ENCODE results near the gene VAT1L.

The VAT1L gene

GRCh38 chr16:77965346-77965745, 177.0 kb downstream of the VAT1L start:
- no peak for DNase-seq
- Histone ChIP-seq H3K9me2 (replicated peaks; ENCODE audit: insufficient read depth, low read length) (no peaks in the 10 kb centered on the region), H4K20me1 (ENCODE audit: insufficient read depth, low read length) (no peaks in the 10 kb centered on the region), H3K4me3 (ENCODE audit: low read length) (no peak overlapping the region), H3K9ac (ENCODE audit: low read length) (no peak overlapping the region), H3K4me2 (ENCODE audit: low read depth, low read length) (no peak overlapping the region), H3K9me3 (replicated peaks; ENCODE audit: insufficient read depth, low read length) (no peaks in the 10 kb centered on the region), H3K4me1 (ENCODE audit: low read length) (no peaks in the 10 kb centered on the region), H3K36me3 (replicated peaks; ENCODE audit: insufficient read depth, low read length) (no peaks in the 10 kb centered on the region), H3K27me3 (replicated peaks; ENCODE audit: insufficient read depth, low read length) (no peaks in the 10 kb centered on the region), H2AFZ (ENCODE audit: low read length) (no peak overlapping the region), H3K79me2 (ENCODE audit: low read length) (no peaks in the 10 kb centered on the region), H3K27ac (ENCODE audit: low read length) (no peak overlapping the region), H3F3A (ENCODE audit: insufficient read depth, low read length) (no peaks in the 10 kb centered on the region)
- TF ChIP-seq, protein P1, sequence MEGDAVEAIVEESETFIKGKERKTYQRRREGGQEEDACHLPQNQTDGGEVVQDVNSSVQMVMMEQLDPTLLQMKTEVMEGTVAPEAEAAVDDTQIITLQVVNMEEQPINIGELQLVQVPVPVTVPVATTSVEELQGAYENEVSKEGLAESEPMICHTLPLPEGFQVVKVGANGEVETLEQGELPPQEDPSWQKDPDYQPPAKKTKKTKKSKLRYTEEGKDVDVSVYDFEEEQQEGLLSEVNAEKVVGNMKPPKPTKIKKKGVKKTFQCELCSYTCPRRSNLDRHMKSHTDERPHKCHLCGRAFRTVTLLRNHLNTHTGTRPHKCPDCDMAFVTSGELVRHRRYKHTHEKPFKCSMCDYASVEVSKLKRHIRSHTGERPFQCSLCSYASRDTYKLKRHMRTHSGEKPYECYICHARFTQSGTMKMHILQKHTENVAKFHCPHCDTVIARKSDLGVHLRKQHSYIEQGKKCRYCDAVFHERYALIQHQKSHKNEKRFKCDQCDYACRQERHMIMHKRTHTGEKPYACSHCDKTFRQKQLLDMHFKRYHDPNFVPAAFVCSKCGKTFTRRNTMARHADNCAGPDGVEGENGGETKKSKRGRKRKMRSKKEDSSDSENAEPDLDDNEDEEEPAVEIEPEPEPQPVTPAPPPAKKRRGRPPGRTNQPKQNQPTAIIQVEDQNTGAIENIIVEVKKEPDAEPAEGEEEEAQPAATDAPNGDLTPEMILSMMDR (IDR thresholded peaks at IDR 0.05; ENCODE audit: low read length), result no peak
- no peak for TF ChIP-seq EZH2 (optimal IDR thresholded peaks at IDR 0.05; ENCODE audit: low read depth, low read length)
- no peak for TF ChIP-seq EZH2phosphoT487 (IDR thresholded peaks at IDR 0.05; ENCODE audit: low read length)

DNA sequence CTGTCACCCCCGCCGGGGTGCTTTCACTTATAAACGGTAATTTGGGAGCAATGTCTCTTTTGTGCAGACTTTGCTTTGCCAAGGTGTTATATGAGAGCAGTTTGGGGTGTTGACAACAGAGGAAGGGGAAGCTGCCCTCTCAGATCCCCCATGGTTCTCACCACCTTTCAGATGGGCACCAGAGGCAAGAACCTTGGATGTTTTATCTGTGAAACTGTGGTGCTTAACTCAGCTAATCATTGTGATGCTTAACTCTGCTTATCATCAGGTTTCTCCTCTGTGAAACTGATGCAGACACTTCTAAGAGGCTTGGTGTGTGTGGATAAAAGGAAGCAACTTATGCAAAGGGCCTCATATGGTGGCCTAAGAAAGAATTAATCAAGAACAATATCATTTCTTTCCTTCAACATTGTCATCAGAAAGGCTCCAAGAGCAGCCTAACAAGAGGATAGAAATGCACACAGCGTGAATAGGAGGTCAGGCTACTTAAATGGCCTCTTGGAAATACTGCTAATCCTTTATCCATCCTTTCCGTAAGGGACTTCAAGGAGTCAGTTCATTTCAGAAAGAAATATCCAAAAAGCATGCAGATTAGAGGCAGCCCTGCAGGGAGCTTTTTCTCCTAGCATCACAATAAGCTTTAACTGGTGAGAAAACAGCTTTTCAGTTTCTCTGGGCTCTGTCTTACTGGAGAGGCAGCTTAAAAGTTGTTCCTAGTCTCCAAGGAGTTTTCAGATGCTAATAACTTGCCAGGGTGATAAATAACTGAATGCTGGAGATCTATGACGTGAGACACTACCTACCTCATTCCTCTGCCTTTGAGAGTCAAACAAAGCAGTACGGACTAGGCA, 178.9 kb downstream of the VAT1L start:
- no peak overlapping the region for H3K4me3 ChIP-seq (ENCODE audit: low read length)
- no peak overlapping the region for H3K4me2 ChIP-seq (ENCODE audit: low read depth, low read length)
- no peaks in the 10 kb centered on the region for H3F3A ChIP-seq (ENCODE audit: insufficient read depth, low read length)
- H3K27me3 ChIP-seq (replicated peaks; ENCODE audit: insufficient read depth, low read length), result no peaks in the 10 kb centered on the region
- no peak overlapping the region for H2AFZ ChIP-seq (ENCODE audit: low read length)
- H3K27ac ChIP-seq (ENCODE audit: low read length), result no peak overlapping the region
- TF ChIP-seq EZH2 (optimal IDR thresholded peaks at IDR 0.05; ENCODE audit: low read depth, low read length) (no peak), EZH2phosphoT487 (IDR thresholded peaks at IDR 0.05; ENCODE audit: low read length) (no peak)
- TF ChIP-seq, protein P1 (IDR thresholded peaks at IDR 0.05; ENCODE audit: low read length), result no peak
- DNase-seq, result no peak
- H3K4me1 ChIP-seq (ENCODE audit: low read length), result no peaks in the 10 kb centered on the region
- H3K9ac ChIP-seq (ENCODE audit: low read length), result no peak overlapping the region
- no peaks in the 10 kb centered on the region for H3K9me3 ChIP-seq (replicated peaks; ENCODE audit: insufficient read depth, low read length)
- no peaks in the 10 kb centered on the region for H3K9me2 ChIP-seq (replicated peaks; ENCODE audit: insufficient read depth, low read length)
- H4K20me1 ChIP-seq (ENCODE audit: insufficient read depth, low read length), result no peaks in the 10 kb centered on the region
- no peaks in the 10 kb centered on the region for H3K36me3 ChIP-seq (replicated peaks; ENCODE audit: insufficient read depth, low read length)
- no peaks in the 10 kb centered on the region for H3K79me2 ChIP-seq (ENCODE audit: low read length)

- Histone ChIP-seq H3K36me3 (replicated peaks; ENCODE audit: insufficient read depth, low read length) (no peaks in the 10 kb centered on the region), H3K4me3 (ENCODE audit: low read length) (no peak overlapping the region), H3K79me2 (ENCODE audit: low read length) (no peaks in the 10 kb centered on the region), H3K9me2 (replicated peaks; ENCODE audit: insufficient read depth, low read length) (no peaks in the 10 kb centered on the region), H3K4me2 (ENCODE audit: low read depth, low read length) (no peak overlapping the region), H3F3A (ENCODE audit: insufficient read depth, low read length) (no peaks in the 10 kb centered on the region), H3K27me3 (replicated peaks; ENCODE audit: insufficient read depth, low read length) (no peaks in the 10 kb centered on the region), H4K20me1 (ENCODE audit: insufficient read depth, low read length) (no peaks in the 10 kb centered on the region), H2AFZ (ENCODE audit: low read length) (no peak overlapping the region), H3K4me1 (ENCODE audit: low read length) (no peaks in the 10 kb centered on the region), H3K27ac (ENCODE audit: low read length) (no peak overlapping the region), H3K9me3 (replicated peaks; ENCODE audit: insufficient read depth, low read length) (no peaks in the 10 kb centered on the region), H3K9ac (ENCODE audit: low read length) (no peak overlapping the region)
- TF ChIP-seq, protein P1 (IDR thresholded peaks at IDR 0.05; ENCODE audit: low read length), result no peak
- TF ChIP-seq EZH2 (optimal IDR thresholded peaks at IDR 0.05; ENCODE audit: low read depth, low read length) (no peak), EZH2phosphoT487 (IDR thresholded peaks at IDR 0.05; ENCODE audit: low read length) (no peak)
- DNase-seq, result no peak
Observed at GRCh38 chr16:77969861-77970260, 181.5 kb downstream of the VAT1L start.
